ENCODE measurements around the gene ASTN1. TPM values are rescaled to one million over a fixed set of nuclear protein-coding genes. Genes with fewer than 3 reads are reported as not detected.

The ASTN1 gene
- total RNA-seq, 3 donors from 2014 or later, result 0.10 to 2.2 (median 0.14) TPM

GRCh38 chr1:177206831-177207355 lies 42.4 kb upstream of the ASTN1 start:
- H3K4me3 ChIP-seq, result no peak overlapping the region
- ATAC-seq, result no peak
- no peak for TF ChIP-seq CTCF (IDR thresholded peaks at IDR 0.05)
- no peaks in the 10 kb centered on the region for H3K36me3 ChIP-seq (ENCODE audit: low read depth)
- no peaks in the 10 kb centered on the region for H3K9me3 ChIP-seq
- no peak for DNase-seq
- no peaks in the 10 kb centered on the region for H3K4me1 ChIP-seq (ENCODE audit: low read depth)
- intact Hi-C loops (cut with DNase I, micrococcal nuclease), result no loop called here

GRCh38 chr1:177200290-177200689 lies 35.8 kb upstream of the ASTN1 start:
- Histone ChIP-seq H3K36me3 (ENCODE audit: low read depth) (no peaks in the 10 kb centered on the region), H3K4me3 (no peak overlapping the region), H3K4me1 (ENCODE audit: low read depth) (no peaks in the 10 kb centered on the region), H3K9me3 (no peaks in the 10 kb centered on the region)
- ATAC-seq (no peak), DNase-seq (no peak)
- intact Hi-C loops (cut with DNase I, micrococcal nuclease), result no loop called here
- no peak for TF ChIP-seq CTCF (IDR thresholded peaks at IDR 0.05)

- no peak overlapping the region for H3K4me3 ChIP-seq
- no peaks in the 10 kb centered on the region for H3K9me3 ChIP-seq
- ATAC-seq, result no peak
Observed at GRCh38 chr1:177198243-177198642, 33.7 kb upstream of the ASTN1 start.

GRCh38 chr1:177190308-177190970 lies 25.9 kb upstream of the ASTN1 start:
- no peaks in the 10 kb centered on the region for H3K36me3 ChIP-seq (ENCODE audit: low read depth)
- intact Hi-C loops (cut with DNase I, micrococcal nuclease), result no loop called here
- ATAC-seq, result no peak
- no peaks in the 10 kb centered on the region for H3K4me1 ChIP-seq (ENCODE audit: low read depth)
- no peak for DNase-seq
- H3K4me3 ChIP-seq, result no peak overlapping the region
- H3K9me3 ChIP-seq, result no peaks in the 10 kb centered on the region
- no peak for TF ChIP-seq CTCF (IDR thresholded peaks at IDR 0.05)

More at GRCh38 chr1:177198243-177198642, 33.7 kb upstream of the ASTN1 start:
- H3K36me3 ChIP-seq (ENCODE audit: low read depth), result no peaks in the 10 kb centered on the region
- intact Hi-C loops (cut with DNase I, micrococcal nuclease), result no loop called here
- H3K4me1 ChIP-seq (ENCODE audit: low read depth), result no peaks in the 10 kb centered on the region
- TF ChIP-seq CTCF (IDR thresholded peaks at IDR 0.05), result no peak
- no peak for DNase-seq

- intact Hi-C loops (cut with DNase I, micrococcal nuclease), result loop anchor here in 1 of 2 donors (10.0 kb wide), 1 partner anchor 292 kb away; no protein-coding TSS in a partner anchor
- H3K4me3 ChIP-seq, result no peak overlapping the region
- DNase-seq, result no peak
- no peaks in the 10 kb centered on the region for H3K9me3 ChIP-seq
- ATAC-seq, result no peak
- H3K36me3 ChIP-seq (ENCODE audit: low read depth), result no peaks in the 10 kb centered on the region
- TF ChIP-seq CTCF (IDR thresholded peaks at IDR 0.05), result no peak
- H3K4me1 ChIP-seq (ENCODE audit: low read depth), result no peaks in the 10 kb centered on the region
Observed at GRCh38 chr1:177186639-177187038, 22.1 kb upstream of the ASTN1 start.

All from mucosa of descending colon (tissue), 3 donors.